HG03342 (cell line): ENCODE measurements around the gene DDC.

Source experiments
- ATAC-seq: cut with Tn5 transposase; IDR thresholded peaks from one replicate; pipeline ENCODE4 v1.9.1; 2021; ENCODE audit warnings: mild to moderate bottlenecking, moderate library complexity; ENCODE audit not compliant: unreplicated experiment

Gene DDC

GRCh38 chr7:50564640-50565558 is at the start of gene DDC:
Gene DDC (minus strand): TSS chr7:50565405. CDS start chr7:50544085, 21,320 bp downstream.
- ATAC-seq, result no peak

- no peak for ATAC-seq
These were observed 48.3 kb upstream of the DDC start for GRCh38 chr7:50613473-50613872.

- no peak for ATAC-seq
These were observed 47.5 kb upstream of the DDC start for GRCh38 chr7:50612704-50613103.

GRCh38 chr7:50610521-50611277 is 45.5 kb upstream of the DDC start:
- peak; percentile 49 for ATAC-seq

- peak; percentile 47 for ATAC-seq
These were observed 43.1 kb upstream of the DDC start for GRCh38 chr7:50608196-50608906.

- no peak for ATAC-seq
These were observed 42.4 kb upstream of the DDC start for GRCh38 chr7:50607524-50608125.

GRCh38 chr7:50605059-50605458 is 39.9 kb upstream of the DDC start:
- no peak for ATAC-seq

- no peak for ATAC-seq
These were observed 38.1 kb upstream of the DDC start for GRCh38 chr7:50603287-50603686.

- no peak for ATAC-seq
These were observed 34.2 kb upstream of the DDC start for GRCh38 chr7:50599385-50599784.

GRCh38 chr7:50598460-50599343 is 33.5 kb upstream of the DDC start:
- ATAC-seq, result no peak

- no peak for ATAC-seq
These were observed 31.3 kb upstream of the DDC start for GRCh38 chr7:50596484-50596883.

GRCh38 chr7:50595491-50596102 is 30.4 kb upstream of the DDC start:
- ATAC-seq, result no peak

GRCh38 chr7:50594734-50595485 is 29.7 kb upstream of the DDC start:
- peak; percentile 34 for ATAC-seq

- no peak for ATAC-seq
These were observed 28.9 kb upstream of the DDC start for GRCh38 chr7:50594136-50594535.

- ATAC-seq, result no peak
These were observed 27.7 kb upstream of the DDC start for GRCh38 chr7:50592940-50593339.

- ATAC-seq, result peak; percentile 68
These were observed 26.6 kb upstream of the DDC start for GRCh38 chr7:50591480-50592438.

GRCh38 chr7:50591098-50591479 is 25.9 kb upstream of the DDC start:
- ATAC-seq, result no peak

- no peak for ATAC-seq
These were observed 25.3 kb upstream of the DDC start for GRCh38 chr7:50590535-50590934.
